Measurements from ENCODE around the gene LMTK3. TPM values are rescaled to one million over a fixed set of nuclear protein-coding genes. Genes with fewer than 3 reads are reported as not detected.

LMTK3 gene
- total and polyA plus RNA-seq, 7 experiments from 2014 or later: 0.03 to 21.4 (median 16.6) TPM; not detected in 1

GRCh38 chr19:48461982-48462655, 49.5 kb downstream of the LMTK3 start:
- no peak for ATAC-seq
- no peak overlapping the region for H3K27ac ChIP-seq (ENCODE audit: low read depth, low read length)
- intact Hi-C loops (cut with micrococcal nuclease): no loop called here
- peaks cover 0 to under 1% (median 0%) of the 10 kb centered on the region in 3 experiments for H3K36me3 ChIP-seq (ENCODE audit: control insufficient read depth in 2 of 3, insufficient read depth in 3 of 3, low read length in 3 of 3)
- ChIA-PET POLR2A (interaction anchor here (0.6 kb wide), 2 partner anchors 498 to 1576 kb away, joined by 3 to 4 read pairs; no protein-coding TSS in a partner anchor), CTCF (no interaction called here)
- no peak overlapping the region for H3K4me3 ChIP-seq (ENCODE audit: low read length)
- Mint-ChIP-seq H3K4me3 (no peak overlapping the region), H3K27ac (no peak overlapping the region), H3K4me1 (peaks cover 0 to 4% (median 0%) of the 10 kb centered on the region in 7 donors), H3K27me3 (no peaks in the 10 kb centered on the region), H3K36me3 (peaks cover 0 to 7% (median 0%) of the 10 kb centered on the region in 5 donors), H3K9me3 (no peaks in the 10 kb centered on the region)
- no peaks in the 10 kb centered on the region for H3K9me3 ChIP-seq (ENCODE audit: control insufficient read depth in 2 of 3, low read length in 3 of 3)
- H3K4me1 ChIP-seq (ENCODE audit: control insufficient read depth in 2 of 2, insufficient read depth in 2 of 2, low read length in 2 of 2): no peaks in the 10 kb centered on the region
- H3K27me3 ChIP-seq (ENCODE audit: control insufficient read depth in 2 of 2, insufficient read depth in 2 of 2, low read length in 2 of 2): no peaks in the 10 kb centered on the region
- no peak for DNase-seq

GRCh38 chr19:48461651-48461981, 50.0 kb downstream of the LMTK3 start:
- Histone ChIP-seq H3K36me3 (ENCODE audit: control insufficient read depth in 2 of 3, insufficient read depth in 3 of 3, low read length in 3 of 3) (peaks cover 0 to 5% (median 0%) of the 10 kb centered on the region in 3 experiments), H3K9me3 (ENCODE audit: control insufficient read depth in 2 of 3, low read length in 3 of 3) (no peaks in the 10 kb centered on the region), H3K4me3 (ENCODE audit: low read length) (no peak overlapping the region), H3K27me3 (ENCODE audit: control insufficient read depth in 2 of 2, insufficient read depth in 2 of 2, low read length in 2 of 2) (no peaks in the 10 kb centered on the region), H3K27ac (ENCODE audit: low read depth, low read length) (no peak overlapping the region), H3K4me1 (ENCODE audit: control insufficient read depth in 2 of 2, insufficient read depth in 2 of 2, low read length in 2 of 2) (no peaks in the 10 kb centered on the region)
- Mint-ChIP-seq H3K4me1 (peaks cover 0 to 4% (median 0%) of the 10 kb centered on the region in 7 donors), H3K27ac (no peak overlapping the region), H3K4me3 (no peak overlapping the region), H3K9me3 (no peaks in the 10 kb centered on the region), H3K27me3 (no peaks in the 10 kb centered on the region), H3K36me3 (peaks cover 0 to 7% (median 0%) of the 10 kb centered on the region in 5 donors)
- ChIA-PET CTCF (no interaction called here), POLR2A (interaction anchor here (0.6 kb wide), 1 partner anchor 263 kb away, joined by 6 read pairs; no protein-coding TSS in a partner anchor)
- DNase-seq (no peak), ATAC-seq (no peak)
- intact Hi-C loops (cut with micrococcal nuclease): no loop called here

GRCh38 chr19:48458016-48458415, 53.6 kb downstream of the LMTK3 start:
- Mint-ChIP-seq H3K36me3 (peaks cover 3 to 7% (median 4%) of the 10 kb centered on the region in 5 donors), H3K9me3 (no peaks in the 10 kb centered on the region), H3K27me3 (no peaks in the 10 kb centered on the region), H3K4me3 (no peak overlapping the region), H3K27ac (no peak overlapping the region), H3K4me1 (peaks cover 4 to 9% (median 6%) of the 10 kb centered on the region in 7 donors)
- H3K27ac ChIP-seq (ENCODE audit: low read depth, low read length): no peak overlapping the region
- intact Hi-C loops (cut with micrococcal nuclease): no loop called here
- H3K9me3 ChIP-seq (ENCODE audit: control insufficient read depth in 2 of 3, low read length in 3 of 3): no peaks in the 10 kb centered on the region
- ATAC-seq (no peak), DNase-seq (no peak)
- no peak overlapping the region for H3K4me3 ChIP-seq (ENCODE audit: low read length)
- peaks cover 0 to 38% (median 0%) of the 10 kb centered on the region in 3 experiments for H3K36me3 ChIP-seq (ENCODE audit: control insufficient read depth in 2 of 3, insufficient read depth in 3 of 3, low read length in 3 of 3)
- H3K4me1 ChIP-seq (ENCODE audit: control insufficient read depth in 2 of 2, insufficient read depth in 2 of 2, low read length in 2 of 2): no peaks in the 10 kb centered on the region
- ChIA-PET POLR2A (interaction anchor here (0.6 kb wide), 1 partner anchor 10 kb away, joined by 7 read pairs; no protein-coding TSS in a partner anchor), CTCF (no interaction called here)
- no peaks in the 10 kb centered on the region for H3K27me3 ChIP-seq (ENCODE audit: control insufficient read depth in 2 of 2, insufficient read depth in 2 of 2, low read length in 2 of 2)

GRCh38 chr19:48456864-48457263, 54.8 kb downstream of the LMTK3 start:
- H3K4me1 ChIP-seq (ENCODE audit: control insufficient read depth in 2 of 2, insufficient read depth in 2 of 2, low read length in 2 of 2): no peaks in the 10 kb centered on the region
- Mint-ChIP-seq H3K4me1 (peaks cover 4 to 9% (median 6%) of the 10 kb centered on the region in 7 donors), H3K36me3 (peaks cover 4 to 7% (median 4%) of the 10 kb centered on the region in 5 donors), H3K9me3 (no peaks in the 10 kb centered on the region), H3K27ac (no peak overlapping the region), H3K27me3 (no peaks in the 10 kb centered on the region), H3K4me3 (no peak overlapping the region)
- H3K27ac ChIP-seq (ENCODE audit: low read depth, low read length): no peak overlapping the region
- ChIA-PET POLR2A (interaction anchor here (0.6 kb wide), 1 partner anchor 65 kb away, joined by 3 read pairs; no protein-coding TSS in a partner anchor), CTCF (interaction anchor here (0.5 kb wide), 1 partner anchor 49 kb away, joined by 3 read pairs; no protein-coding TSS in a partner anchor)
- H3K9me3 ChIP-seq (ENCODE audit: control insufficient read depth in 2 of 3, low read length in 3 of 3): no peaks in the 10 kb centered on the region
- intact Hi-C loops (cut with micrococcal nuclease): no loop called here
- ATAC-seq (no peak), DNase-seq (no peak)
- H3K27me3 ChIP-seq (ENCODE audit: control insufficient read depth in 2 of 2, insufficient read depth in 2 of 2, low read length in 2 of 2): no peaks in the 10 kb centered on the region
- H3K4me3 ChIP-seq (ENCODE audit: low read length): no peak overlapping the region
- H3K36me3 ChIP-seq (ENCODE audit: control insufficient read depth in 2 of 3, insufficient read depth in 3 of 3, low read length in 3 of 3): peaks cover 0 to 49% (median 0%) of the 10 kb centered on the region in 3 experiments

- Mint-ChIP-seq H3K27ac (no peak overlapping the region), H3K4me1 (peaks cover 4 to 11% (median 6%) of the 10 kb centered on the region in 7 donors), H3K4me3 (no peak overlapping the region), H3K27me3 (no peaks in the 10 kb centered on the region), H3K36me3 (peaks cover 4 to 11% (median 4%) of the 10 kb centered on the region in 5 donors), H3K9me3 (no peaks in the 10 kb centered on the region)
- Histone ChIP-seq H3K36me3 (ENCODE audit: control insufficient read depth in 2 of 3, insufficient read depth in 3 of 3, low read length in 3 of 3) (peaks cover 7 to 57% (median 8%) of the 10 kb centered on the region in 3 experiments), H3K4me1 (ENCODE audit: control insufficient read depth in 2 of 2, insufficient read depth in 2 of 2, low read length in 2 of 2) (no peaks in the 10 kb centered on the region), H3K27me3 (ENCODE audit: control insufficient read depth in 2 of 2, insufficient read depth in 2 of 2, low read length in 2 of 2) (no peaks in the 10 kb centered on the region), H3K27ac (ENCODE audit: low read depth, low read length) (no peak overlapping the region), H3K9me3 (ENCODE audit: control insufficient read depth in 2 of 3, low read length in 3 of 3) (no peaks in the 10 kb centered on the region), H3K4me3 (ENCODE audit: low read length) (no peak overlapping the region)
- ChIA-PET POLR2A (interaction anchor here (0.8 kb wide), 1 partner anchor 12 kb away, joined by 3 read pairs; no protein-coding TSS in a partner anchor), CTCF (no interaction called here)
- DNase-seq (no peak), ATAC-seq (no peak)
- intact Hi-C loops (cut with micrococcal nuclease): no loop called here
Measured at GRCh38 chr19:48455908-48456562, 55.6 kb downstream of the LMTK3 start.

GRCh38 chr19:48455171-48455907, 56.3 kb downstream of the LMTK3 start, which contains the start of gene KCNJ14:
Gene KCNJ14 (plus strand): TSS chr19:48455574. CDS start chr19:48461725, 6,151 bp downstream.
- peaks cover 4 to 13% (median 4%) of the 10 kb centered on the region in 5 donors for H3K36me3 Mint-ChIP-seq
- peak within 1 kb of the TSS in 2 of 9 donors; percentile 15 to 46 for H3K27ac Mint-ChIP-seq
- CTCF ChIA-PET: no interaction called here
- Histone ChIP-seq H3K9me3 (ENCODE audit: control insufficient read depth in 2 of 3, low read length in 3 of 3) (no peaks in the 10 kb centered on the region), H3K4me3 (ENCODE audit: low read length) (no peak within 1 kb of the TSS), H3K27ac (ENCODE audit: low read depth, low read length) (no peak within 1 kb of the TSS), H3K36me3 (ENCODE audit: control insufficient read depth in 2 of 3, insufficient read depth in 3 of 3, low read length in 3 of 3) (peaks cover 7 to 64% (median 14%) of the 10 kb centered on the region in 3 experiments), H3K27me3 (ENCODE audit: control insufficient read depth in 2 of 2, insufficient read depth in 2 of 2, low read length in 2 of 2) (no peaks in the 10 kb centered on the region), H3K4me1 (ENCODE audit: control insufficient read depth in 2 of 2, insufficient read depth in 2 of 2, low read length in 2 of 2) (no peaks in the 10 kb centered on the region)
- no peak for ATAC-seq
- H3K4me1 Mint-ChIP-seq: peaks cover 4 to 11% (median 6%) of the 10 kb centered on the region in 7 donors
- H3K4me3 Mint-ChIP-seq: no peak within 1 kb of the TSS
- H3K27me3 Mint-ChIP-seq: no peaks in the 10 kb centered on the region
- POLR2A ChIA-PET: interaction anchor here (0.8 kb wide), 1 partner anchor 12 kb away, joined by 3 read pairs; no protein-coding TSS in a partner anchor
- intact Hi-C loops (cut with micrococcal nuclease): no loop called here
- no peaks in the 10 kb centered on the region for H3K9me3 Mint-ChIP-seq
- no peak for DNase-seq
